GM19452 (cell line): ENCODE data around the gene PTPRN2.
A peak's percentile ranks its signal among the peaks of the same experiment; 100 is the strongest.
"Not testable (repeated sequence)": the region's sequence is repeated elsewhere in the genome, so short reads cannot be mapped to it uniquely, and the experiment has no call there.

Experiments
- ATAC-seq: cut with Tn5 transposase; IDR thresholded peaks from one replicate; pipeline ENCODE4 v1.9.1; 2021; ENCODE audit not compliant: unreplicated experiment

PTPRN2 gene

GRCh38 chr7:157497744-157498651 is 1089.6 kb downstream of the PTPRN2 start:
- no peak for ATAC-seq

DNA sequence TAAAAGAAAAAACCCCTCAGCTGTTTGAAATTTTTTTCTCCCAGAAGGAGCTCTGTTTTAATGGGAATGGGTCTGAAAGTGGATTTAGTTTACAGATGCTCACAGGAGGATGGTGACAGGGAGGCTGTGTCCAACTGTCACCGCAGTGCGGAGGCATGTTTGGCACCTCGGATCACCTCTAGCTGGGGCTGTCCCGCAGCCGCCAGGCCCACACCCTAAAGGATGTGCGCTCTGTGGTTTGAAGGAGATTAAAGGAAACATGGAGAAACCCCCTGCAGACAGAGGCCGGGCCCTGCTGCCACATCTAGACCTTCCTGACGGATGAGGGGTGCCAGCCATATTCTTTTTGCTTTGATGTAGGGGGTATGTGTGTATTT is 1090.3 kb downstream of the PTPRN2 start:
- ATAC-seq: no peak

- ATAC-seq: no peak
Observed at GRCh38 chr7:157496416-157497275, 1091.0 kb downstream of the PTPRN2 start.

- ATAC-seq: peak; percentile 58
Observed at GRCh38 chr7:157495594-157495993, 1092.0 kb downstream of the PTPRN2 start.

DNA sequence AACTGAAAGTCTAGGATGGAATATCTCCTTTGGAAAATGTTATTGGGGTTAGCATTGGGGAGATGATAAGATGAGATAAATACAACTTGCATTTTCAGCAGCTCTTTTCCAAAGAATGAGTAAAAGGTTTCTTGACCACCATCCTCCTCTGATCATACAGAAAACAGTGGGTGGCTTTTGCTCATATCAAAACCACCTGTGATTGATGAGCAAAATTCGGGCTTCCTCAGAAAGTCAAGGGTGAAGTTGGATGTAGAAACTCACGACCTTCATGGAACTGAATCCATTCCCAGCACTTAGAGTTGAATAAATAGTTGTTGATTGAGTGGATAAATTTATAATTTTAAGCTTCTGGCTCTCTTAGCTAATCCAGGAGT is 1092.5 kb downstream of the PTPRN2 start:
- no peak for ATAC-seq

- no peak for ATAC-seq
Observed at GRCh38 chr7:157494506-157495176, 1093.0 kb downstream of the PTPRN2 start.

DNA sequence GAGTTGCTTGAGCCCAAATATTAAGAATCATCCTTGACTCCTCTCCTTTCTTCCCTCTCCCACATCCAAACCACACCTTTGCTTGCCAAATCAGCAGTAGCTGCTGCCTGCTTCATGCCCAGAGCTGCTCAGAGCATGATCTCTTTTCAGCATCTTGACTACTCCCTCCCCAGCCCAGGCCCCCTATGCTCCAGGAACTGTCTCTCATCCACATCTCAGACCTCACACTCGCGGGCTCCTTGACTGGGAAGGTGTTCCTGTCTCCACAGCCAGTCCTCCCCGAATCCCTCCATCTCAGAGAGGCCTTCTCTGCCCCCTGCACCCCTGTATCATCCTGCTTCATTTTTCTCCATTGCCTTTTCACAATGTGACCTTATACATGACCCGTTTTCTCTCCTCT is 1093.8 kb downstream of the PTPRN2 start:
- ATAC-seq: no peak

GRCh38 chr7:157493017-157493416 is 1094.6 kb downstream of the PTPRN2 start:
- ATAC-seq: no peak

DNA sequence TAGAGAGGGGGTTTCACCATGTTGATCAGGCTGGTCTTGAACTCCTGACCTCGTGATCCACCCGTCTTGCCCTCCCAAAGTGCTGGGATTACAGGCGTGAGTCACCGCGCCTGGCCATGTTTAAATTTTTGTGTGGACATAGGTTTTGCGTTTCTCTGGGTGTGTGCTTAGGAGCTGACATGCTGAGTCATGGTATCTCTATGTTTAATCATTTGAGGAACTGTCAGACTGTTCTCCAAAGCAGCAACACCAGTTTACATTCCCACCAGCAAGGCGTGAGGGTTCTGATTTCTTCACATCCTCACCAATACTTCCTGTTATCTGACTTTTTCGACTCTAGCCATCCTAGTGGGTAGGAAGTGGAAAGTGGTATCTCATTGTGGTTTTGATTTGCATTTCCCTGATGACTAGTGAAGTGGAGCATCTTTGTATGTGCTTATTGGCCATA is 1097.1 kb downstream of the PTPRN2 start:
- peak; percentile 57 for ATAC-seq

DNA sequence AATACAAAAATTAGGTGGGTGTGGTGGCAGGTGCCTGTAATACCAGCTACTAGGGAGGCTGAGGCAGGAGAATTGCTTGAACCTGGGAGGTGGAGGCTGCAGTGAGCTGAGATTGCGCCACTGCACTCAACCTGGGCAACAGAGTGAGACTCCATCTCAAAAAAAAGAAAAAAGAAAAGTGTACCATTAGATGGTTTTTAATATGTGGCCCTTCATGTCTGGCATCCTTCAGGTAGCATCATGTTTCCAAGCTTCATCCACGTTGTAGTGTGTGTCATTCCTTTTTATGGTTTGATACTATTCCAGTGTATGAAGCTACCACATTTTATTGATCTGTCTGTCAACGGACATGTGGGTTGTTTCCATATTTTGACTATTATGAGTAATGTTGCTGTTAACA is 1097.8 kb downstream of the PTPRN2 start:
- ATAC-seq: not testable (repeated sequence)
